ENCODE measurements around the gene TGM5. TPM values are rescaled to one million over a fixed set of nuclear protein-coding genes. Genes with fewer than 3 reads are reported as not detected.
"Not testable (repeated sequence)": the region's sequence is repeated elsewhere in the genome, so short reads cannot be mapped to it uniquely, and the experiment has no call there.

The TGM5 gene, protein sequence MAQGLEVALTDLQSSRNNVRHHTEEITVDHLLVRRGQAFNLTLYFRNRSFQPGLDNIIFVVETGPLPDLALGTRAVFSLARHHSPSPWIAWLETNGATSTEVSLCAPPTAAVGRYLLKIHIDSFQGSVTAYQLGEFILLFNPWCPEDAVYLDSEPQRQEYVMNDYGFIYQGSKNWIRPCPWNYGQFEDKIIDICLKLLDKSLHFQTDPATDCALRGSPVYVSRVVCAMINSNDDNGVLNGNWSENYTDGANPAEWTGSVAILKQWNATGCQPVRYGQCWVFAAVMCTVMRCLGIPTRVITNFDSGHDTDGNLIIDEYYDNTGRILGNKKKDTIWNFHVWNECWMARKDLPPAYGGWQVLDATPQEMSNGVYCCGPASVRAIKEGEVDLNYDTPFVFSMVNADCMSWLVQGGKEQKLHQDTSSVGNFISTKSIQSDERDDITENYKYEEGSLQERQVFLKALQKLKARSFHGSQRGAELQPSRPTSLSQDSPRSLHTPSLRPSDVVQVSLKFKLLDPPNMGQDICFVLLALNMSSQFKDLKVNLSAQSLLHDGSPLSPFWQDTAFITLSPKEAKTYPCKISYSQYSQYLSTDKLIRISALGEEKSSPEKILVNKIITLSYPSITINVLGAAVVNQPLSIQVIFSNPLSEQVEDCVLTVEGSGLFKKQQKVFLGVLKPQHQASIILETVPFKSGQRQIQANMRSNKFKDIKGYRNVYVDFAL
- total RNA-seq, result not detected in 2 replicates

DNA sequence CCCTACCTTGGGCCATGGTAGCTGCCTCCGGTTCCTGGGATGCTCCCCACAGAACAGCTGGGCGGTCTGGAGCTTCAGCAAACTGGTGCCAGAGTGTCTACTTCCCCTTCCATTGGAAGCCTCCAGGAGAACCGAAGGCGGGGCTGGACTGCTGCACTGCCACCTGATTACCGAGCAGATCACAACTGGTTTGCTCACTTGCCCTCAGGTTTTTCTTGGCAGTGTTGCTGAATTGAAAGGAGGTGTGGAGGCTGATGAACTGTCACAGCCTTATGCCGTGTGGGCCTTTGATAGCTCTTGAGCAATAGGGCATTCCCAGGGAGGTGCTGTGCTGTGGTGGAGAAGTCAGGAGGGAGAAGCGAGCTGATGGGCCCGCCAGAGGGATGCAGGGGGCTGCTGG lies at the start of gene TGM5:
Gene TGM5, minus strand, starts transcription at position 95 of the 400 bp plus-strand sequence. Its CDS starts 79 bp downstream, at position 16.
- peaks cover 28% of the 10 kb centered on the region for H3K27me3 Mint-ChIP-seq (ENCODE audit: insufficient read depth)
- H3K4me3 Mint-ChIP-seq, result no peak within 1 kb of the TSS
- intact Hi-C loops (cut with micrococcal nuclease), result no loop called here
- DNase-seq (ENCODE audit: low spot score), result no peak
- H3K36me3 Mint-ChIP-seq (ENCODE audit: low read depth), result no peaks in the 10 kb centered on the region
- H3K9me3 Mint-ChIP-seq, result no peaks in the 10 kb centered on the region
- H3K4me1 Mint-ChIP-seq (ENCODE audit: low read depth), result peaks cover 4% of the 10 kb centered on the region
- no peak within 1 kb of the TSS for H3K27ac Mint-ChIP-seq

GRCh38 chr15:43314171-43314570 lies 47.4 kb upstream of the TGM5 start:
- H3K9me3 Mint-ChIP-seq, result no peaks in the 10 kb centered on the region
- no peak overlapping the region for H3K4me3 Mint-ChIP-seq
- peaks cover 19% of the 10 kb centered on the region for H3K27me3 Mint-ChIP-seq (ENCODE audit: insufficient read depth)
- no peaks in the 10 kb centered on the region for H3K4me1 Mint-ChIP-seq (ENCODE audit: low read depth)
- intact Hi-C loops (cut with micrococcal nuclease), result no loop called here
- H3K36me3 Mint-ChIP-seq (ENCODE audit: low read depth), result no peaks in the 10 kb centered on the region
- DNase-seq (ENCODE audit: low spot score), result no peak
- H3K27ac Mint-ChIP-seq, result no peak overlapping the region

DNA sequence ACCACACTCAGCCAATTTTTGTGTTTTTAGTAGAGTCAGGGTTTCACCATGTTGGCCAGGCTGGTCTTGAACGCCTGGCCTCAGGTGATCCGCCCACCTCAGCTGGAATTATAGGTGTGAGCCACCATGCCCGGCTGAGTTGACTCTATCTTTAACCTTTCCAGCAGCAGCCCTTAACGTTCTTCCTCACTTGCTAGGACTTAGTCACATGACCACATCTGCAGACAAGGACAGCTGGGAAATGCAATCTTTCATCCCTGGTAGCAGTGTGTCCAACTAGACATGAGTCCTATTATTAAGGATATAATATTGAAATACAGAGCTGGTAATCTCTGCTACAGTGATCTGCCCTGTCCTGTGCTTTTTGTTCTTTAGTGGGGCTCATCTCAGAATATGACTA lies 45.6 kb upstream of the TGM5 start:
- no peak overlapping the region for H3K27ac Mint-ChIP-seq

GRCh38 chr15:43302205-43302817 lies 35.6 kb upstream of the TGM5 start, which contains the start of gene TGM7:
Gene TGM7 (minus strand): TSS chr15:43302255.
- no peaks in the 10 kb centered on the region for H3K4me1 Mint-ChIP-seq (ENCODE audit: low read depth)
- intact Hi-C loops (cut with micrococcal nuclease), result no loop called here
- DNase-seq (ENCODE audit: low spot score), result no peak
- peaks cover 33% of the 10 kb centered on the region for H3K27me3 Mint-ChIP-seq (ENCODE audit: insufficient read depth)
- H3K27ac Mint-ChIP-seq, result no peak within 1 kb of the TSS
- no peaks in the 10 kb centered on the region for H3K9me3 Mint-ChIP-seq
- H3K4me3 Mint-ChIP-seq, result no peak within 1 kb of the TSS
- H3K36me3 Mint-ChIP-seq (ENCODE audit: low read depth), result no peaks in the 10 kb centered on the region

More for the DNA sequence above, 45.6 kb upstream of the TGM5 start:
- H3K36me3 Mint-ChIP-seq (ENCODE audit: low read depth), result no peaks in the 10 kb centered on the region
- no peak for DNase-seq (ENCODE audit: low spot score)
- H3K27me3 Mint-ChIP-seq (ENCODE audit: insufficient read depth), result peaks cover 30% of the 10 kb centered on the region
- intact Hi-C loops (cut with micrococcal nuclease), result no loop called here
- H3K4me3 Mint-ChIP-seq, result no peak overlapping the region
- H3K4me1 Mint-ChIP-seq (ENCODE audit: low read depth), result no peaks in the 10 kb centered on the region
- H3K9me3 Mint-ChIP-seq, result no peaks in the 10 kb centered on the region

DNA sequence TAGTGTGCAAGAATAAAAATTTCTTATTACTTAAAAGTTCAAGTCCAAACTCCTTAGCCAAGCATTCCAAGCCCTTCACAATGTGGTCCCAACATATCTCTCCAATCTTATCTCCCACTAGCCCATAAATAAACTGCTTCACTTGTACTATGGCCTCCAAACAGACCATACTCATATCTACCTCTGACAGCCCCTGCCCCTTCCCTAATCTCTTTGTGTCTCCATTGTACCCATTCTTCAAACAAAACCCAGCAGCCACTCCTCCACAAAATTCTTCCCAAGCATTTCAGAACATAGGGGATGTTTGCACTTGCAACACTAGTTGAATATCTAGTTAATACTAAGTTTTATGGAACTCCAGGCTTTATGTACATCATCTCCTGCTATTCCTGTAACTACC lies 33.2 kb upstream of the TGM5 start:
- intact Hi-C loops (cut with micrococcal nuclease), result no loop called here
- no peak for DNase-seq (ENCODE audit: low spot score)
- H3K4me3 Mint-ChIP-seq, result no peak overlapping the region
- no peaks in the 10 kb centered on the region for H3K36me3 Mint-ChIP-seq (ENCODE audit: low read depth)
- H3K4me1 Mint-ChIP-seq (ENCODE audit: low read depth), result no peaks in the 10 kb centered on the region
- H3K9me3 Mint-ChIP-seq, result no peaks in the 10 kb centered on the region
- H3K27ac Mint-ChIP-seq, result no peak overlapping the region
- H3K27me3 Mint-ChIP-seq (ENCODE audit: insufficient read depth), result peaks cover 23% of the 10 kb centered on the region

GRCh38 chr15:43299411-43299810 lies 32.7 kb upstream of the TGM5 start:
- Mint-ChIP-seq H3K9me3 (no peaks in the 10 kb centered on the region), H3K4me3 (no peak overlapping the region), H3K27ac (no peak overlapping the region), H3K4me1 (ENCODE audit: low read depth) (no peaks in the 10 kb centered on the region), H3K36me3 (ENCODE audit: low read depth) (no peaks in the 10 kb centered on the region), H3K27me3 (ENCODE audit: insufficient read depth) (peaks cover 25% of the 10 kb centered on the region)
- DNase-seq (ENCODE audit: low spot score), result no peak
- intact Hi-C loops (cut with micrococcal nuclease), result no loop called here

DNA sequence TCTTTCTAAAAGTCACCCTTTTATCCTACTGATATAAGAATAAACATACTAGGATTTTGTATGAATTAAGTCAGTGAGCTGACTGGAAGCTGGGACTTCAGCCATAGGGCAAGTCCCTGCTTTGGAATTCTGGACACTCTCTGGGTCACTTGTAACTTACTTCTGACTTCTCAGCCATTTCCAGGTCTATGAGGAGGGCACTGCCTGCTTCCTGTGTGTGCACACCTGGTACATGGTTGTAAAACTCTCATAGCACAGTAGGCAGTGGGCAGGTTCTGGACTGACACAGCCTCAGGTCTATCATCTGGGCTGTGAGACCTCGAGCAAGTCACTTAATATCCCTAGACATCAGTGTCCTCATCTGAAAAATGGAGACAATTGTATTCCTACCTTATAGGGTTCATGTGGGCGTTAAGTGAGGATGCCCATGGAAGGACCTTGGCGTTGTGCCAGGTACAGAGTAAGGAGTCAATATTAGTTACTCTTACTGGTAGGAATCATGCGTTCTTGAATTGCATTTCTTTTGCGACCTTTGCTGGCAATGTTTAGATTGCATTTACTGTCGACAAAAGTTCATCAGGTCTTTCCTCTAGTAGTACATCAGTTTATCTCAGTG lies 27.5 kb upstream of the TGM5 start:
- intact Hi-C loops (cut with micrococcal nuclease), result no loop called here
- H3K4me1 Mint-ChIP-seq (ENCODE audit: low read depth), result no peaks in the 10 kb centered on the region
- H3K9me3 Mint-ChIP-seq, result no peaks in the 10 kb centered on the region
- H3K36me3 Mint-ChIP-seq (ENCODE audit: low read depth), result no peaks in the 10 kb centered on the region
- no peak overlapping the region for H3K27ac Mint-ChIP-seq
- peaks cover 44% of the 10 kb centered on the region for H3K27me3 Mint-ChIP-seq (ENCODE audit: insufficient read depth)
- no peak overlapping the region for H3K4me3 Mint-ChIP-seq
- no peak for DNase-seq (ENCODE audit: low spot score)

DNA sequence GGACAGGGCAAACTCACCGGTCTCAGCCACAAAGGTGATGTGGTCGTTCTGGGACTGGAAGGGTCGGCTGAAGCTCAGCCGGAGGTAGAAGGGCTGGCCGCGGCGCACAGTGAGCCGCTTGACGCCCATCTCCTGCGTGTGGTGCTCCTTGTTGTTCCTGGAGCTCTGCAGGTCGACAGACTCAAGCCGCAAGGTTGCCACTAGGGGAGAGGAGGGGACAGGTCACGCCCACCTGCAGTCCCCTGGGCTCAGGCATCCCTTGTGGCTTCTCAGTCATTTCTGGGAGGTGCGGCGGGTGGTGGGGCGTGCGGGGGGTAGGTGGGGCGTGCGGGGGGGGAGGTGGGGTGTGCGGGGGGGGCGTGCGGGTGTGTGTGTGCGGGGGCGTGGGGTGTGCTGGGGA lies 26.7 kb upstream of the TGM5 start:
- no peaks in the 10 kb centered on the region for H3K36me3 Mint-ChIP-seq (ENCODE audit: low read depth)
- no peaks in the 10 kb centered on the region for H3K9me3 Mint-ChIP-seq
- DNase-seq (ENCODE audit: low spot score), result no peak
- intact Hi-C loops (cut with micrococcal nuclease), result no loop called here
- no peak overlapping the region for H3K4me3 Mint-ChIP-seq
- no peaks in the 10 kb centered on the region for H3K4me1 Mint-ChIP-seq (ENCODE audit: low read depth)
- H3K27me3 Mint-ChIP-seq (ENCODE audit: insufficient read depth), result peaks cover 44% of the 10 kb centered on the region
- H3K27ac Mint-ChIP-seq, result no peak overlapping the region

DNA sequence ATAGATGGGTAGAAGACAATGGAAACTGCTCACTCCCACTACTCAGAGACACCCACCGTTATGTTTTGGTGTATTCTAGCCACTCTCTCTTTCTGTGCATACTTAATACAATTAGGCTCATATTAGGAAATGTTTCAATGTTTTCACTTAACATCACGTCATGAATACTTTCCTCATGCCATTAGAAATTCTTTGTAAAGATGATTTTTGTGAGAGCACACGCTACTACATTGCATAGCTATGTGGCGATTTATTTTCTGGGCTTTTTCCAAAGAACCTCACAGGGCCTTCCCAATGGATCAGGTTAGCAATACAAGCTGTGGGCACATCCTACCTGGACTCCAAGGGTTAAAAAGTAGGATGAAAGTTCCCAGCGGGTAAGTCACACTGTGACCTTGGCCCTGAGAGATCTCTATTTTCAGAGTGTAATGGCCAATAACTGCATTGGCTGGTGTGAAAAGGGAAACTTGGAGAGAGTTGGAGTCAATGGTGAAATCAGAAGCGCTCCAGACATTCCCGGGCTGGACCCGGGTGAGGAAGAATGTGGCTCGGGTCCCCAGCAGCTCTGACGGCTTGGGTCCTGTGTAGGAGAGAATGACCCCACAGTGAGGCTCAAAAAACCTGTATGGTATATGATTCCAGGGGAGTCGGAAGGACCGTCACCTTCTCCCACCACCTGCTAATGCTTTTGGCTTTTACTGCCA lies 25.8 kb upstream of the TGM5 start:
- peaks cover 44% of the 10 kb centered on the region for H3K27me3 Mint-ChIP-seq (ENCODE audit: insufficient read depth)
- H3K4me3 Mint-ChIP-seq, result no peak overlapping the region
- H3K4me1 Mint-ChIP-seq (ENCODE audit: low read depth), result no peaks in the 10 kb centered on the region
- no peak for DNase-seq (ENCODE audit: low spot score)
- no peaks in the 10 kb centered on the region for H3K9me3 Mint-ChIP-seq
- intact Hi-C loops (cut with micrococcal nuclease), result no loop called here
- no peak overlapping the region for H3K27ac Mint-ChIP-seq
- no peaks in the 10 kb centered on the region for H3K36me3 Mint-ChIP-seq (ENCODE audit: low read depth)

GRCh38 chr15:43289656-43290055 lies 22.9 kb upstream of the TGM5 start:
- intact Hi-C loops (cut with micrococcal nuclease), result loop anchor here (10.0 kb wide), 1 partner anchor 585 kb away; no protein-coding TSS in a partner anchor
- not testable (repeated sequence) for H3K4me1 Mint-ChIP-seq (ENCODE audit: low read depth); H3K36me3 Mint-ChIP-seq (ENCODE audit: low read depth)

DNA sequence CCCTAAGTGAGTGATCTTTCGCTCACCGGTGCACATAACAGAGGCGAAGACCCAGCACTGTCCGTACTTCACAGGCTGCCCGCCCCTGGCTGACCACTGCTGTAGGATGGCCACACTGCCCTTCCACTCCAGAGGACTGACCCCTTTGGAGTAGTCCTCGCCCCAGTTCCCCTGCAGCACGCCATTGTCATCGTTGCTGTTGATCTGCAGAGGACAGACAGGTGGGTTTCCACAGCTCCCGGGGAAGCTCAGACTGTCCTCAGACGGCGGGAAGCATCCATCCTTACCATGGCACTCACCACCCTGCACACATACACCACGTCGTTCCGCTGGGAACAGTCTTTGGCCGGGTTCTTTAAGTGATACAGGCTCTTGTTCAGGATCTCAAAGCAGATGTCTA lies 20.5 kb upstream of the TGM5 start:
- H3K27ac Mint-ChIP-seq, result no peak overlapping the region
- peaks cover 5% of the 10 kb centered on the region for H3K4me1 Mint-ChIP-seq (ENCODE audit: low read depth)
- peaks cover 16% of the 10 kb centered on the region for H3K27me3 Mint-ChIP-seq (ENCODE audit: insufficient read depth)
- no peaks in the 10 kb centered on the region for H3K36me3 Mint-ChIP-seq (ENCODE audit: low read depth)
- intact Hi-C loops (cut with micrococcal nuclease), result loop anchor here (10.0 kb wide), 1 partner anchor 582 kb away; no protein-coding TSS in a partner anchor
- no peak overlapping the region for H3K4me3 Mint-ChIP-seq
- H3K9me3 Mint-ChIP-seq, result no peaks in the 10 kb centered on the region
- DNase-seq (ENCODE audit: low spot score), result no peak

More at GRCh38 chr15:43289656-43290055, 22.9 kb upstream of the TGM5 start:
- not testable (repeated sequence) for DNase-seq (ENCODE audit: low spot score); H3K27ac Mint-ChIP-seq; H3K9me3 Mint-ChIP-seq; H3K4me3 Mint-ChIP-seq
- peaks cover 35% of the 10 kb centered on the region for H3K27me3 Mint-ChIP-seq (ENCODE audit: insufficient read depth)

- no peak overlapping the region for H3K4me3 Mint-ChIP-seq
- no peak overlapping the region for H3K27ac Mint-ChIP-seq
- intact Hi-C loops (cut with micrococcal nuclease), result loop anchor here (10.0 kb wide), 1 partner anchor 581 kb away; no protein-coding TSS in a partner anchor
- peaks cover 11% of the 10 kb centered on the region for H3K27me3 Mint-ChIP-seq (ENCODE audit: insufficient read depth)
- peaks cover 5% of the 10 kb centered on the region for H3K4me1 Mint-ChIP-seq (ENCODE audit: low read depth)
- DNase-seq (ENCODE audit: low spot score), result no peak
- no peaks in the 10 kb centered on the region for H3K9me3 Mint-ChIP-seq
- no peaks in the 10 kb centered on the region for H3K36me3 Mint-ChIP-seq (ENCODE audit: low read depth)
Observed at GRCh38 chr15:43286074-43286473, 19.3 kb upstream of the TGM5 start.

Data from activated T-helper 1 cell treated with anti-CD3 and anti-CD28 coated beads, Interleukin-12 subunit alpha, Interleukin-12 subunit beta, Interleukin-2, Interleukin-4 antibody, amounts not matched to agents 30 ng/mL and 10 ng/mL and 1 ng/mL, durations not matched to agents 14 hours and 24 hours and 36 hours (primary cell).